ENCODE measurements around the gene PPP2R5D. TPM values are rescaled to one million over a fixed set of nuclear protein-coding genes. Genes with fewer than 3 reads are reported as not detected.

PPP2R5D gene
- total RNA-seq, 4 donors from 2014 or later, result 44.3 to 68.2 (median 52.6) TPM

- Histone ChIP-seq H3K9me3 (no peaks in the 10 kb centered on the region), H3K27me3 (no peaks in the 10 kb centered on the region), H3K36me3 (peaks cover 0 to 46% of the 10 kb centered on the region in 2 donors), H3K4me1 (peaks cover 24 to 30% of the 10 kb centered on the region in 2 donors), H3K4me3 (peak within 1 kb of the TSS; percentile 87 to 98 (median 92)), H3K27ac (peak within 1 kb of the TSS; percentile 90 to 99 (median 95))
- in situ Hi-C loops (cut with MboI; ENCODE audit: low sequenced_read_pairs in 4 of 4), result no loop called here
- intact Hi-C loops (cut with DNase I; ENCODE audit: low total_unique reads), result loop anchor here (1.0 to 10.0 kb wide), 6 partner anchors 45 to 315 kb away; partner anchors contain the start of genes KLHDC3, PEX6 and TBCC
- DNase-seq (peak; percentile 99), ATAC-seq (peak; percentile 94 to 97)
- TF ChIP-seq POLR2A (IDR thresholded peaks at IDR 0.05) (peak; percentile 72 to 88), CTCF (IDR thresholded peaks at IDR 0.05 in 4 of 5, conservative IDR thresholded peaks at IDR 0.05 in 1 of 5) (no peak)
These were observed 75.0 kb downstream of the PPP2R5D start, which contains the start of the genes KLC4 and MRPL2 for GRCh38 chr6:43059168-43060033. Gene KLC4 (plus strand): TSS chr6:43059631. CDS start chr6:43061336, 1,705 bp downstream. Gene MRPL2 (minus strand): TSS chr6:43059434. CDS start chr6:43059381, 53 bp downstream.

- intact Hi-C loops (cut with DNase I; ENCODE audit: low total_unique reads) (no loop called here), in situ Hi-C loops (cut with MboI; ENCODE audit: low sequenced_read_pairs in 4 of 4) (no loop called here)
- ATAC-seq (peak; percentile 16 to 33), DNase-seq (peak in 1 of 2 donors; percentile 41)
- Histone ChIP-seq H3K27me3 (no peaks in the 10 kb centered on the region), H3K36me3 (peaks cover 0 to 52% of the 10 kb centered on the region in 2 donors), H3K4me3 (peak overlapping the region; percentile 74 to 98 (median 87)), H3K27ac (peak overlapping the region; percentile 90 to 99 (median 95)), H3K9me3 (no peaks in the 10 kb centered on the region), H3K4me1 (peaks cover 21 to 29% of the 10 kb centered on the region in 2 donors)
- no peak for TF ChIP-seq POLR2A (IDR thresholded peaks at IDR 0.05)
- TF ChIP-seq CTCF (IDR thresholded peaks at IDR 0.05 in 4 of 5, conservative IDR thresholded peaks at IDR 0.05 in 1 of 5), result no peak
These were observed 75.8 kb downstream of the PPP2R5D start for GRCh38 chr6:43060034-43060754.

- Histone ChIP-seq H3K27ac (peak overlapping the region; percentile 90 to 99 (median 95)), H3K4me3 (peak overlapping the region in 3 of 4 donors; percentile 87 to 98 (median 87)), H3K9me3 (no peaks in the 10 kb centered on the region), H3K36me3 (peaks cover 0 to 52% of the 10 kb centered on the region in 2 donors), H3K27me3 (no peaks in the 10 kb centered on the region), H3K4me1 (peaks cover 21 to 29% of the 10 kb centered on the region in 2 donors)
- in situ Hi-C loops (cut with MboI; ENCODE audit: low sequenced_read_pairs in 4 of 4) (no loop called here), intact Hi-C loops (cut with DNase I; ENCODE audit: low total_unique reads) (no loop called here)
- no peak for ATAC-seq
- no peak for DNase-seq
- TF ChIP-seq POLR2A (IDR thresholded peaks at IDR 0.05), result no peak
- TF ChIP-seq CTCF (IDR thresholded peaks at IDR 0.05 in 4 of 5, conservative IDR thresholded peaks at IDR 0.05 in 1 of 5), result no peak
These were observed 76.6 kb downstream of the PPP2R5D start for GRCh38 chr6:43060755-43061633.

GRCh38 chr6:43061861-43062260 is 77.5 kb downstream of the PPP2R5D start:
- H3K4me3 ChIP-seq, result no peak overlapping the region
- ATAC-seq (no peak), DNase-seq (no peak)
- no peaks in the 10 kb centered on the region for H3K9me3 ChIP-seq
- intact Hi-C loops (cut with DNase I; ENCODE audit: low total_unique reads), result no loop called here
- no peak overlapping the region for H3K27ac ChIP-seq
- H3K4me1 ChIP-seq, result peaks cover 21 to 29% of the 10 kb centered on the region in 2 donors
- no peak for TF ChIP-seq POLR2A (IDR thresholded peaks at IDR 0.05)
- no peaks in the 10 kb centered on the region for H3K27me3 ChIP-seq
- in situ Hi-C loops (cut with MboI; ENCODE audit: low sequenced_read_pairs in 4 of 4), result no loop called here
- H3K36me3 ChIP-seq, result peaks cover 0 to 52% of the 10 kb centered on the region in 2 donors

Other genes with a start within 250 kb of the PPP2R5D start
- 10 to 100 TPM; 33.2 to 61.8 (median 45.1) TPM for gene TBCC, start 238.5 kb upstream of the PPP2R5D start, total RNA-seq
- gene BICRAL, start 202.5 kb upstream of the PPP2R5D start, total RNA-seq, result 10 to 100 TPM in 2 of 4 donors, 1 to 10 TPM in 2; 7.9 to 10.2 (median 9.7) TPM
- 10 to 100 TPM; 59.6 to 87.1 (median 65.2) TPM for gene RPL7L1, start 105.0 kb upstream of the PPP2R5D start, total RNA-seq
- not detected for gene PTCRA, start 68.5 kb upstream of the PPP2R5D start, total RNA-seq
- gene CNPY3, start 55.1 kb upstream of the PPP2R5D start, total RNA-seq, result 10 to 100 TPM in 2 of 4 donors, 1 to 10 TPM in 2; 7.1 to 13.5 (median 9.3) TPM
- gene GNMT, start 23.8 kb upstream of the PPP2R5D start, total RNA-seq, result 1 to 10 TPM in 1 of 4 donors, under 1 TPM in 2, not detected in 1; 0.42 to 1.1 (median 0.61) TPM
- gene PEX6, start 5.4 kb upstream of the PPP2R5D start, total RNA-seq, result 10 to 100 TPM in 2 of 4 donors, 1 to 10 TPM in 2; 7.4 to 45.1 (median 12.6) TPM
- 10 to 100 TPM; 25.0 to 33.5 (median 25.9) TPM for gene MEA1, start 29.4 kb downstream of the PPP2R5D start, total RNA-seq
- gene KLHDC3, start 29.7 kb downstream of the PPP2R5D start, total RNA-seq, result 100 to 1,000 TPM in 2 of 4 donors, 10 to 100 TPM in 2; 66.5 to 164 (median 119) TPM
- 10 to 100 TPM; 37.7 to 64.3 (median 51.0) TPM for gene RRP36, start 37.1 kb downstream of the PPP2R5D start, total RNA-seq
- gene CUL7, start 69.3 kb downstream of the PPP2R5D start, total RNA-seq, result 10 to 100 TPM; 11.9 to 21.3 (median 15.4) TPM
- 10 to 100 TPM; 34.1 to 64.9 (median 41.1) TPM for gene MRPL2, start 74.9 kb downstream of the PPP2R5D start, total RNA-seq
- gene KLC4, start 75.1 kb downstream of the PPP2R5D start, total RNA-seq, result 10 to 100 TPM; 12.2 to 19.3 (median 14.6) TPM
- under 1 TPM; 0.15 to 0.64 (median 0.24) TPM for gene PTK7, start 91.7 kb downstream of the PPP2R5D start, total RNA-seq
- 10 to 100 TPM; 35.2 to 54.7 (median 44.9) TPM for gene SRF, start 186.7 kb downstream of the PPP2R5D start, total RNA-seq
- 10 to 100 TPM in 1 of 4 donors, 1 to 10 TPM in 3; 5.3 to 20.1 (median 7.1) TPM for gene CUL9, start 197.6 kb downstream of the PPP2R5D start, total RNA-seq
- 10 to 100 TPM; 42.3 to 87.6 (median 69.2) TPM for gene DNPH1, start 244.9 kb downstream of the PPP2R5D start, total RNA-seq

Measured in gastrocnemius medialis (tissue), 4 donors.